ENCODE data around the gene AK5.

AK5 gene

DNA sequence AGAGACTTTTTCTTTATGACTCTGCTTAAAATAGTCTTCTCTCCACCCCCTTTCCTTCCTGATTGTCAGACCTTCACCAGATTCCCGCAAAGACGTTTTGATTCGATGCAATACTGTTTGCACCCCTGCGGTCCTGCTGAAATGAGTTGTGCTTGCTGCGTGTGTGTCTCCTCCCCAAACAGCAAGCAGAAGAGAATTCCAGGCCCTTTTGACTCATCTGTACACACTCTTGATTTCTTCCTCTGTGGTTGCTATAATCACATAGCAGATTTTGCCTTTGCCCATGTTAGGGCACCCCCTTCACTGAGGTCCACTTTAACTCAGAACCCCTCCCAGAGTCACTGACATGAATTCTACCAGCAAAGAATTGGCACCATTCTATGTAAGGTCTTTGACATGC lies 264.2 kb downstream of the AK5 start:
- TF ChIP-seq, protein P1, sequence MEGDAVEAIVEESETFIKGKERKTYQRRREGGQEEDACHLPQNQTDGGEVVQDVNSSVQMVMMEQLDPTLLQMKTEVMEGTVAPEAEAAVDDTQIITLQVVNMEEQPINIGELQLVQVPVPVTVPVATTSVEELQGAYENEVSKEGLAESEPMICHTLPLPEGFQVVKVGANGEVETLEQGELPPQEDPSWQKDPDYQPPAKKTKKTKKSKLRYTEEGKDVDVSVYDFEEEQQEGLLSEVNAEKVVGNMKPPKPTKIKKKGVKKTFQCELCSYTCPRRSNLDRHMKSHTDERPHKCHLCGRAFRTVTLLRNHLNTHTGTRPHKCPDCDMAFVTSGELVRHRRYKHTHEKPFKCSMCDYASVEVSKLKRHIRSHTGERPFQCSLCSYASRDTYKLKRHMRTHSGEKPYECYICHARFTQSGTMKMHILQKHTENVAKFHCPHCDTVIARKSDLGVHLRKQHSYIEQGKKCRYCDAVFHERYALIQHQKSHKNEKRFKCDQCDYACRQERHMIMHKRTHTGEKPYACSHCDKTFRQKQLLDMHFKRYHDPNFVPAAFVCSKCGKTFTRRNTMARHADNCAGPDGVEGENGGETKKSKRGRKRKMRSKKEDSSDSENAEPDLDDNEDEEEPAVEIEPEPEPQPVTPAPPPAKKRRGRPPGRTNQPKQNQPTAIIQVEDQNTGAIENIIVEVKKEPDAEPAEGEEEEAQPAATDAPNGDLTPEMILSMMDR (conservative IDR thresholded peaks at IDR 0.05), result no peak
- H3K27ac ChIP-seq, result no peak overlapping the region

- TF ChIP-seq, protein P1 (conservative IDR thresholded peaks at IDR 0.05), result no peak
- H3K27ac ChIP-seq, result no peak overlapping the region
Observed at GRCh38 chr1:77546890-77547289, 265.1 kb downstream of the AK5 start.

DNA sequence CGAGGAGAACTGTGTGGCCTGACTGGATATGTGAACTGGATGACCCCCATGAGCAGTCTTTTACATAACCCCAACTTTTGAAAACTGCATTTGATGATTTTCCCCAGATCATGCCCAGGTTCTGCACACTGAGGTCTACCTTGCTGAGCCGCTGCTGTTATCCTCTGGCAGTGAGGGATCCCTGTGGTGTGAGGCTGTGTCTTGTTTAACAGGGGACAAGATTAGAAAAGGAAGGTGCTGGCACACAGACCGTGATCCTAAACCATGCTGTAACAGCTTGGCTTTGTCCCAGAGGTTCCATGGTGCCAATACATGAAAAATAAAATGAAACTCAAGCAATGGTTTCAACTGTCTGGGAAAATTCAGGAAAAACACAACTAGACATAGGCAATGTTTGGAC lies 266.5 kb downstream of the AK5 start:
- H3K27ac ChIP-seq, result no peak overlapping the region

GRCh38 chr1:77550135-77550534 lies 268.3 kb downstream of the AK5 start:
- TF ChIP-seq, protein P1 (conservative IDR thresholded peaks at IDR 0.05), result no peak
- no peak overlapping the region for H3K27ac ChIP-seq

More for the DNA sequence above, 266.5 kb downstream of the AK5 start:
- TF ChIP-seq, protein P1 (conservative IDR thresholded peaks at IDR 0.05), result no peak

- TF ChIP-seq, protein P1 (conservative IDR thresholded peaks at IDR 0.05), result no peak
- no peak overlapping the region for H3K27ac ChIP-seq
Observed at GRCh38 chr1:77552626-77553025, 270.8 kb downstream of the AK5 start.

- H3K27ac ChIP-seq, result no peak overlapping the region
- TF ChIP-seq, protein P1 (conservative IDR thresholded peaks at IDR 0.05), result no peak
Observed at GRCh38 chr1:77553568-77554291, 271.9 kb downstream of the AK5 start.

DNA sequence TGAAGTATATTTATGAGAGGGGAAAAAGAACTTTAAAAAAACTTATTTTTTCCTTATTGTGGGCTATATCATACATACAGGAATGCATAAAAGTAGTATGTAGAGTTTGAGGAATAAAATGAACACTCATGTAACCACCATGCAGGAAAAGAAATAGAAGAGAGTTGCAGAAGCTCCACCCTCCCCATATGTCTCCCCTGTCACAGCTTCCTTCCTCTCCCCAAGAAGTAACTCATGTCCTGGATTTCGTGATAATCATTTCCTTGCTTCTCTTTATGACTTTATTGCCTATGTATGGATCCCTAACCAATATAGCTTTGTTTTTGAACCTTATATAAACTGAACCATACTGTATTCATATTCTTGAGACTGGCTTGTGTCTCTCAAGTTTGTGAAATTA lies 274.2 kb downstream of the AK5 start:
- no peak overlapping the region for H3K27ac ChIP-seq
- TF ChIP-seq, protein P1 (conservative IDR thresholded peaks at IDR 0.05), result no peak

Data from VCaP (cell line).